ENCODE data around the gene HOXD3. TPM values are rescaled to one million over a fixed set of nuclear protein-coding genes. Genes with fewer than 3 reads are reported as not detected.

HOXD3 gene
- total and polyA plus RNA-seq, 5 donors from 2014 or later: not detected

DNA sequence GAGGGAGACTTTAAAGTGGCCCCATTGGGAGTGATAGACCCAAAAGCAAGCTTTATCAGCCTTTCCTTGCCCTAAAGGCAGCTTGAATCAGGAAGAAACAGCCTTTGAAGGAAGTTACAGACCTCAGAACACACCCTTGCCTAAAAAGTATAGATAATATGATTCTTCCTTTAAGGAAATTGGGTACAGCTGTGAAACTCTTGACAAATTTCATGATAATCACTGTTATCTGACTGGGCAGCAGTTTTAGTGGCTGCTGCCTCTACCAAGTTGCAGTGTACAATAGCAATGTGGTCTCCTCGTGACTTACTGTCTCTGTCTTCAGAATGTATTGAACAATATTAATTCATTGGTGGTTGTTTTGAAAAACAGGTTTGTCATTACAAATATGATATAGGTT lies 48.0 kb downstream of the HOXD3 start:
- H3K4me3 ChIP-seq (ENCODE audit: low read depth, low read length): no peak overlapping the region
- H3K9me3 ChIP-seq (ENCODE audit: control insufficient read depth in 2 of 2, low read length in 2 of 2): peaks cover 0 to 6% of the 10 kb centered on the region in 2 experiments
- H3K27ac ChIP-seq (ENCODE audit: insufficient read depth, low read length, poor library complexity, severe bottlenecking): no peak overlapping the region
- no peaks in the 10 kb centered on the region for H3K36me3 Mint-ChIP-seq
- H3K27ac Mint-ChIP-seq: no peak overlapping the region
- no peak overlapping the region for H3K4me3 Mint-ChIP-seq
- no peaks in the 10 kb centered on the region for H3K4me1 ChIP-seq (ENCODE audit: control insufficient read depth, insufficient read depth, low read length, poor library complexity, severe bottlenecking)
- DNase-seq: no peak
- no peak for ATAC-seq (ENCODE audit: low read depth in 2 of 2)
- peaks cover 3% of the 10 kb centered on the region for H3K27me3 ChIP-seq (ENCODE audit: control insufficient read depth, insufficient read depth, low read length)
- H3K36me3 ChIP-seq (ENCODE audit: control insufficient read depth, insufficient read depth, low read length): no peaks in the 10 kb centered on the region
- peaks cover 10% of the 10 kb centered on the region for H3K27me3 Mint-ChIP-seq
- H3K4me1 Mint-ChIP-seq: peaks cover 0 to 4% (median 0%) of the 10 kb centered on the region in 4 donors
- peaks cover 0 to 6% (median 0%) of the 10 kb centered on the region in 7 donors for H3K9me3 Mint-ChIP-seq

DNA sequence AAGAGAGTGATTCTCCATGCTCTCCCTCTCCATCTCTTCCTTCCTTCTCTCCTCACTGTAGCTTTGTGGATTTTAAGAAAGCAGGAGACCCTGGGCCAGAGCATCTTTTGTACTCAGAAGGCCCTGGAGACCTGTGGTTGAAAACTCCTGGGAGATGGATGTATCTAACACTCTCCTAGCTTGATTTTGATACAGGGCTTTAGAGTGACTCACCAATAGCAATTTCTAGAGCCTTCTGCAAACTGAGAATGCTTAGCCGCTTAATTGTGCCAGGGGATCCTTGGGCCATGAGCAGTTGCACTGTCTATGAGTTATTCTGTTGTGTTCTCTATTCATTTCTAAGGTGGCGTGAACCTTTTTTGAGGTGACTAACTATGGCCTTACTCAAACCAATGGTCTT lies 49.0 kb downstream of the HOXD3 start:
- H3K4me3 Mint-ChIP-seq: no peak overlapping the region
- Histone ChIP-seq H3K4me1 (ENCODE audit: control insufficient read depth, insufficient read depth, low read length, poor library complexity, severe bottlenecking) (no peaks in the 10 kb centered on the region), H3K27me3 (ENCODE audit: control insufficient read depth, insufficient read depth, low read length) (peaks cover 3% of the 10 kb centered on the region), H3K36me3 (ENCODE audit: control insufficient read depth, insufficient read depth, low read length) (no peaks in the 10 kb centered on the region), H3K4me3 (ENCODE audit: low read depth, low read length) (no peak overlapping the region), H3K9me3 (ENCODE audit: control insufficient read depth in 2 of 2, low read length in 2 of 2) (peaks cover 0 to 6% of the 10 kb centered on the region in 2 experiments), H3K27ac (ENCODE audit: insufficient read depth, low read length, poor library complexity, severe bottlenecking) (no peak overlapping the region)
- peaks cover 0 to 4% (median 0%) of the 10 kb centered on the region in 4 donors for H3K4me1 Mint-ChIP-seq
- peaks cover 0 to 6% (median 0%) of the 10 kb centered on the region in 7 donors for H3K9me3 Mint-ChIP-seq
- peaks cover 10% of the 10 kb centered on the region for H3K27me3 Mint-ChIP-seq
- no peak overlapping the region for H3K27ac Mint-ChIP-seq
- DNase-seq (no peak), ATAC-seq (ENCODE audit: low read depth in 2 of 2) (no peak)
- no peaks in the 10 kb centered on the region for H3K36me3 Mint-ChIP-seq

DNA sequence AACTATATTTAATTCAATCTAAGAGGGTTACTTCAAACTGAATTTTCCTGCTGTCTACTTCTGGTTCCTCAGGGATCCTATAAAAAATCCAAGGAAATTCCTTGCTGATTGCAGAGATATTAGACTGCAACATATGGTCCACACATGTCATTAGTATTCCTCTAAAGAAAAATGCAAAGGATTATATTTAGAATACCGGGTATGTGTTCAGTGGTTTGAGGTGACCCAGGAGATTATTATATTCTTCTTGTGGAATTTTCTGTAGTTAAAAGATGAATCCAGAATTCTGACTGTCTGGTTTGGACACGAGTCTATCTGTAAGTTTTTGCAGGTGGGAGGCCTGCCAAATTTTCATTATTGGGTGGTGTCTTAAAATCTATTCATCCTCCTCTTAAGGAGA lies 49.6 kb downstream of the HOXD3 start:
- Histone ChIP-seq H3K27me3 (ENCODE audit: control insufficient read depth, insufficient read depth, low read length) (peaks cover 3% of the 10 kb centered on the region), H3K4me1 (ENCODE audit: control insufficient read depth, insufficient read depth, low read length, poor library complexity, severe bottlenecking) (no peaks in the 10 kb centered on the region), H3K36me3 (ENCODE audit: control insufficient read depth, insufficient read depth, low read length) (no peaks in the 10 kb centered on the region), H3K4me3 (ENCODE audit: low read depth, low read length) (no peak overlapping the region), H3K27ac (ENCODE audit: insufficient read depth, low read length, poor library complexity, severe bottlenecking) (no peak overlapping the region), H3K9me3 (ENCODE audit: control insufficient read depth in 2 of 2, low read length in 2 of 2) (peaks cover 0 to 6% of the 10 kb centered on the region in 2 experiments)
- DNase-seq (no peak), ATAC-seq (ENCODE audit: low read depth in 2 of 2) (no peak)
- peaks cover 10% of the 10 kb centered on the region for H3K27me3 Mint-ChIP-seq
- H3K36me3 Mint-ChIP-seq: no peaks in the 10 kb centered on the region
- H3K9me3 Mint-ChIP-seq: peaks cover 0 to 6% (median 0%) of the 10 kb centered on the region in 7 donors
- no peak overlapping the region for H3K4me3 Mint-ChIP-seq
- peaks cover 0 to 4% (median 0%) of the 10 kb centered on the region in 4 donors for H3K4me1 Mint-ChIP-seq
- no peak overlapping the region for H3K27ac Mint-ChIP-seq

DNA sequence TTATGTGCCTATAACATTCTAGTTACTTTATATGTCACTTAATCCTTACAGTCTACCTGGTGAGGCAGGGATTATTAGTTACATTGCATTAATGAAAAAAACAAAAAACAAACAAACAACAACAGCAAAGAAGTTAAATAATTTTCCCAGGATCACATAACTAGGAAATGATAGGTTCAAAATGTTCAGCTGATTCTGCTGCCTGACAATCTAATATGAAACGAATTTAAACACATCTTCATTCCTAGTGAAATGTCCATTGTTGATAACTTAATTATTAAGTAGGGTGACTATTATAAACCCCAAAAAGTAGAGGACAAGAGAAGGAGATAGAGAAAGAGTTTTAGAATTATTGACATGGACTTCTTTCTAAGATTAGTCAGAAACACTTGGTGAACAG lies 54.0 kb downstream of the HOXD3 start:
- Mint-ChIP-seq H3K36me3 (no peaks in the 10 kb centered on the region), H3K9me3 (peaks cover 0 to 3% (median 0%) of the 10 kb centered on the region in 7 donors), H3K27me3 (peaks cover 10% of the 10 kb centered on the region), H3K4me1 (peaks cover 0 to 4% (median 0%) of the 10 kb centered on the region in 4 donors), H3K27ac (no peak overlapping the region), H3K4me3 (no peak overlapping the region)
- no peak overlapping the region for H3K27ac ChIP-seq (ENCODE audit: insufficient read depth, low read length, poor library complexity, severe bottlenecking)
- H3K27me3 ChIP-seq (ENCODE audit: control insufficient read depth, insufficient read depth, low read length): no peaks in the 10 kb centered on the region
- no peak overlapping the region for H3K4me3 ChIP-seq (ENCODE audit: low read depth, low read length)
- no peaks in the 10 kb centered on the region for H3K9me3 ChIP-seq (ENCODE audit: control insufficient read depth in 2 of 2, low read length in 2 of 2)
- H3K36me3 ChIP-seq (ENCODE audit: control insufficient read depth, insufficient read depth, low read length): no peaks in the 10 kb centered on the region
- no peak for DNase-seq
- no peaks in the 10 kb centered on the region for H3K4me1 ChIP-seq (ENCODE audit: control insufficient read depth, insufficient read depth, low read length, poor library complexity, severe bottlenecking)
- ATAC-seq (ENCODE audit: low read depth in 2 of 2): no peak

DNA sequence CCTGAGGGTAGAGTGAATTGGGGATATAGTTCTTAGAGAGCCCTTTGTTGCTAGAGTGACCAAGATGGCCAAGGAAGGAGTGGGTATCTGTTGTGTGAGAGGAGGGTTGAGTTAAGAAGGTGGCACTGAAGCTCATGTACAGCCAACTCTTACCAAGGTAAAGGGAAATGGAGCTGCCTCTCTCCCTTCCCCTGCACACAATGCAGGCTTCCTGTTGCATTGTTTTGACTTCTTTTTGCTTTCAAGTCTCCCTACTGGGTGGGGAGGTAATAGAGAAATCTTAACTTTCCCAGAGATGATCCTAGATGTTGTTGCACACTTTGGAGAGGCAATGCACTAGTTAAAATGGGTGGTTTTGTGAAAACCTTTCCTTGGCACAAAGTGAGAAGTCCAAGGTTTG lies 55.2 kb downstream of the HOXD3 start:
- Histone ChIP-seq H3K36me3 (ENCODE audit: control insufficient read depth, insufficient read depth, low read length) (no peaks in the 10 kb centered on the region), H3K9me3 (ENCODE audit: control insufficient read depth in 2 of 2, low read length in 2 of 2) (no peaks in the 10 kb centered on the region), H3K4me3 (ENCODE audit: low read depth, low read length) (no peak overlapping the region), H3K27me3 (ENCODE audit: control insufficient read depth, insufficient read depth, low read length) (no peaks in the 10 kb centered on the region), H3K4me1 (ENCODE audit: control insufficient read depth, insufficient read depth, low read length, poor library complexity, severe bottlenecking) (no peaks in the 10 kb centered on the region), H3K27ac (ENCODE audit: insufficient read depth, low read length, poor library complexity, severe bottlenecking) (no peak overlapping the region)
- H3K36me3 Mint-ChIP-seq: no peaks in the 10 kb centered on the region
- DNase-seq (no peak), ATAC-seq (ENCODE audit: low read depth in 2 of 2) (no peak)
- H3K27ac Mint-ChIP-seq: no peak overlapping the region
- H3K27me3 Mint-ChIP-seq: peaks cover 12% of the 10 kb centered on the region
- H3K4me1 Mint-ChIP-seq: peaks cover 0 to 4% (median 0%) of the 10 kb centered on the region in 4 donors
- H3K9me3 Mint-ChIP-seq: peaks cover 0 to 3% (median 0%) of the 10 kb centered on the region in 7 donors
- no peak overlapping the region for H3K4me3 Mint-ChIP-seq

DNA sequence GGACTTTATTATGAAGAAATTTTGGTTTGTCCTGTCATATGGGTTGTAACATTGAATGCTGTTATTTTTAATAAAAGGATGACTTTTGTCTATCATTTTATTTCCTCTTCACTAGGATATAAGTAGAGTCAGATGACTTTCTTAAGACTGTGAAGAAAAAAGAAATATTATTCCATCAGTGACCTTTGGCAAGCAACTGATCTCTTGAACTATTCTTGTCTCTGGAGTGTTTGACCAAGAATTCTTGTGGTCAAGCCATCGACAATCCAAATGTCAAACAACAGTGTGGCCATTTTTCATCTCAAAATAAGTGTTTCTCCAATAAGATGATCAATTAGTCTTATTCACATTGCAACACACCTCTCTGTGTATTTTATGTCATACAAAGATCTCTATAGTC lies 56.3 kb downstream of the HOXD3 start:
- no peak overlapping the region for H3K4me3 ChIP-seq (ENCODE audit: low read depth, low read length)
- peaks cover 19% of the 10 kb centered on the region for H3K27me3 Mint-ChIP-seq
- H3K4me1 ChIP-seq (ENCODE audit: control insufficient read depth, insufficient read depth, low read length, poor library complexity, severe bottlenecking): no peaks in the 10 kb centered on the region
- H3K9me3 ChIP-seq (ENCODE audit: control insufficient read depth in 2 of 2, low read length in 2 of 2): no peaks in the 10 kb centered on the region
- H3K27me3 ChIP-seq (ENCODE audit: control insufficient read depth, insufficient read depth, low read length): no peaks in the 10 kb centered on the region
- DNase-seq (no peak), ATAC-seq (ENCODE audit: low read depth in 2 of 2) (no peak)
- no peaks in the 10 kb centered on the region for H3K36me3 ChIP-seq (ENCODE audit: control insufficient read depth, insufficient read depth, low read length)
- H3K4me1 Mint-ChIP-seq: peaks cover 0 to 4% (median 0%) of the 10 kb centered on the region in 4 donors
- H3K27ac ChIP-seq (ENCODE audit: insufficient read depth, low read length, poor library complexity, severe bottlenecking): no peak overlapping the region
- no peak overlapping the region for H3K4me3 Mint-ChIP-seq
- H3K9me3 Mint-ChIP-seq: peaks cover 0 to 3% (median 0%) of the 10 kb centered on the region in 7 donors
- no peaks in the 10 kb centered on the region for H3K36me3 Mint-ChIP-seq
- no peak overlapping the region for H3K27ac Mint-ChIP-seq

Other genes starting within 250 kb of the HOXD3 start
- 32.9 TPM for gene LNPK, start 155.0 kb upstream of the HOXD3 start, total RNA-seq
- gene LNPK, start 155.0 kb upstream of the HOXD3 start, polyA plus RNA-seq: 10 to 100 TPM; 13.9 to 19.9 (median 15.2) TPM
- gene EVX2, start 73.3 kb upstream of the HOXD3 start, total RNA-seq: not detected
- gene EVX2, start 73.3 kb upstream of the HOXD3 start, polyA plus RNA-seq: not detected
- gene HOXD13, start 64.6 kb upstream of the HOXD3 start, total RNA-seq: not detected
- gene HOXD13, start 64.6 kb upstream of the HOXD3 start, polyA plus RNA-seq: not detected
- gene HOXD12, start 57.5 kb upstream of the HOXD3 start, total RNA-seq: not detected
- not detected for gene HOXD12, start 57.5 kb upstream of the HOXD3 start, polyA plus RNA-seq
- gene HOXD11, start 50.0 kb upstream of the HOXD3 start, total RNA-seq: not detected
- not detected for gene HOXD11, start 50.0 kb upstream of the HOXD3 start, polyA plus RNA-seq
- not detected for gene HOXD10, start 40.5 kb upstream of the HOXD3 start, total RNA-seq
- gene HOXD10, start 40.5 kb upstream of the HOXD3 start, polyA plus RNA-seq: not detected
- not detected for gene HOXD9, start 34.6 kb upstream of the HOXD3 start, total RNA-seq
- not detected for gene HOXD9, start 34.6 kb upstream of the HOXD3 start, polyA plus RNA-seq
- gene HOXD8, start 27.6 kb upstream of the HOXD3 start, total RNA-seq: not detected
- gene HOXD8, start 27.6 kb upstream of the HOXD3 start, polyA plus RNA-seq: not detected
- not detected for gene HOXD4, start 5.8 kb upstream of the HOXD3 start, total RNA-seq
- not detected for gene HOXD4, start 5.8 kb upstream of the HOXD3 start, polyA plus RNA-seq
- not detected for gene HOXD1, start 31.4 kb downstream of the HOXD3 start, total RNA-seq
- not detected for gene HOXD1, start 31.4 kb downstream of the HOXD3 start, polyA plus RNA-seq
- gene MTX2, start 112.1 kb downstream of the HOXD3 start, total RNA-seq: 7.1 TPM
- gene MTX2, start 112.1 kb downstream of the HOXD3 start, polyA plus RNA-seq: 10 to 100 TPM; 19.4 to 23.2 (median 22.4) TPM